ENCODE measurements around the gene CFAP157.

The CFAP157 gene

DNA sequence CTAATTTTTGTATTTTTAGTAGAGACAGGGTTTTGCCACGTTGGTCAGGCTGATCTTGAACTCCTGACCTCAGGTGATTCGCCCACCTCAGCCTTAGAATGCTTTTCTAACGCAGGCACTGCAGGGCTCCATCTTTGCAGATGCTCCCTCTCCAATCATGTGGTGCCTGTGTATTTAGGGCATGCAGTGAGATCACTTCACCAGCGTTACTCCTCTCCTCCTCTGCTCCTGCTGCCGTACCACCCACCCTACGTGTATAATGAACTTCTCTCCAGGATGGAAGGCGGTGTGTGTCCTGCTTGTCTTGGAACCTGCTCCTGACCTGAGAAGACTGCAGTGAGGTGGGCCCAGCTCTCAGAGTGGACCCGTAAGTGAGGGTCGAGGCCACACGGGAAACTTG is 13.6 kb upstream of the CFAP157 start:
- DNase-seq (ENCODE audit: low spot score): no peak

DNA sequence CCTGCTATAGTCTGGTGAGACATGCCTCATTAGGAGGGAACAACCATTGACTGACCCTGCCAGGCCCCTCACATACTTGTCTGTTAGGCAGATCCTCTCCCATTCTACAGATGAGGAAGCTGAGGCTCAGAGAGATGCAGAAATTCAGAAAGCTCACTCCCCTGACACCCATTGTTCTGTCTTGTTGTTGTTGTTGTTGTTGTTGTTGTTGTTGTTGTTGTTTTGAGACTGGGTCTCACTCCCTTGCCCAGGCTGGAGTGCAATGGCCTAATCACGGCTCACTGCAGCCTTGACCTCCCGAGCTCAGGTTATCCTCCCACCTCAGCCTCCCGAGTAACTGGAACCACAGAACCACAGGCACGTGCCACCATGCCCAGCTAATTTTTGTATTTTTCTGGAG is 13.1 kb upstream of the CFAP157 start:
- no peak for DNase-seq (ENCODE audit: low spot score)

DNA sequence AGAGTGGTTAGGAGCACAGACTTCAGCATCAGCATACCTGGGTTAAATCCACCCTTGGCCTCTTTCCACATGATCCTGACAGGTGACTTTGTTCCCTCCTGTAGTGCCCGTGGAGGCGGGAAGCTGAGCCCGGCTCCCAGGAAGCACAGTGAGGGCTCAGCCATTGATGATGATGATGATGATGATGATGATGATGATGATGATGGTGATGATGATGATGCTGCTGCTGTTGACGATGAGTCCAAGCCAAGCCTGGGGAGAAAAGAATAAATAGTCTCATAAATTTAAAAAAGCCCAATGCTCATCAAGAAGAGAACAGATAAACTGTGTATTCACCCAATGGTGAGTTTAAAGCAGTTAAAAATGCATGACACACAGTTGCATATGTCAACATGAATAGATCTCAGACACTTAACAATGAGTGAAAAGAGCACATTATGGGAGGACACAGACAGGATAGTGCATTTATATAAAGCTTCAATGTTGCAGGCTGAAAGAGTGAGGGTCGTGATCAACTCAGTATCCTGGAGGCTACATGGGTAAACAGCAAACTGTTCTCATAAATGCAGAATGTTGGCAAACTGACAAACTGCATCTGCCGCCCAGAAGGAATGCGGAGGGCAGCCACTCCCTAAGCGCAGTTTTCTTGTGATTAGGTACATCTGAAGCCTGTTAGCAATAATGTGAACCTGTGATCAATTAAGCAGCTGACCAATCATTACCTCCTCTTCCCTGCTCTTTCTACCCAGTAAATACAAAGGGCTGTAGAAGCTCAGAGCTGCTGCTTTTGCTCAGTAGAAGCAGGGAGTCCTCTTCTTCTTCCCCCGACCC is 11.7 kb upstream of the CFAP157 start:
- DNase-seq (ENCODE audit: low spot score): no peak

DNA sequence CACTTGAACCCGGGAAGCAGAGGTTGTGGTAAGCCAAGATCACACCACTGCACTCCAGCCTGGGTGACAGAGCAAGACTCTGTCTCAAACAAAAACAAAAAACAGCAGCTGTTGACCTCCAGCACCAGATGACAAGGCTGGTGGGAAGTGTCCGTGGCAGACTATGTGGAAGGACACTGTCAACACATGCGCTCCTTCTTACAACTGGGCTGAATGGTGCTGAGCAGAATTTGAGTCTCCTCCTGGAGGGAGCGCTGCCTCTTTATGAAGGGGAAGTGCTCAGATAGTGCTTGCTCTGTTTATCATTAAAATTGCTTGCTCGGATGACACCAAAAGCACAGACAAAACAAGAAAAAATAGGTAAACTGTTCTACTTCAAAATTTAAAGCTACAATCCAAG is 9.2 kb upstream of the CFAP157 start:
- no peak for DNase-seq (ENCODE audit: low spot score)

GRCh38 chr9:127698386-127698785 is 8.4 kb upstream of the CFAP157 start:
- no peak for DNase-seq (ENCODE audit: low spot score)

GRCh38 chr9:127698985-127699670 is 7.7 kb upstream of the CFAP157 start:
- peak; percentile 98 for DNase-seq (ENCODE audit: low spot score)

DNA sequence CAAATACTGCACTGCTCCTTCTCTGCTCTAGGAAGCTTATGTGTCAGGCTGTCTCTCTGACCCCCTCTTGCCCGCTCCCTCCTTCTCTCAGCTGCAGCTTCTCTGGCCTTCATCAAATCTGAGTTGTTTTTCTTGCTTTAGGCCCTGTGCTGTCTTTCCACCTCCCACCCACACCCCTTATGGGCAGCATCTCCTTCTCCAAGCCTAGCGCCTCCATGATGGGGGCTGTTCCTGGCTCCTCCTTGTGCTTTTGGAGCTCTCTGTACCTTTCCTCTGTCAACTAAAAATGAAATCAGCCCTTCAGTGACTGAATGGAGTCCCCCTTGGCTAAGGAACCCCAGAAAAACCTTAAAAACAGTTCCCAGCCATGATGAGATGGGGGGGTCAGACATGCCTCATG is 6.6 kb upstream of the CFAP157 start:
- no peak for DNase-seq (ENCODE audit: low spot score)

- DNase-seq (ENCODE audit: low spot score): no peak
Observed at GRCh38 chr9:127700594-127701255, 6.1 kb upstream of the CFAP157 start.

DNA sequence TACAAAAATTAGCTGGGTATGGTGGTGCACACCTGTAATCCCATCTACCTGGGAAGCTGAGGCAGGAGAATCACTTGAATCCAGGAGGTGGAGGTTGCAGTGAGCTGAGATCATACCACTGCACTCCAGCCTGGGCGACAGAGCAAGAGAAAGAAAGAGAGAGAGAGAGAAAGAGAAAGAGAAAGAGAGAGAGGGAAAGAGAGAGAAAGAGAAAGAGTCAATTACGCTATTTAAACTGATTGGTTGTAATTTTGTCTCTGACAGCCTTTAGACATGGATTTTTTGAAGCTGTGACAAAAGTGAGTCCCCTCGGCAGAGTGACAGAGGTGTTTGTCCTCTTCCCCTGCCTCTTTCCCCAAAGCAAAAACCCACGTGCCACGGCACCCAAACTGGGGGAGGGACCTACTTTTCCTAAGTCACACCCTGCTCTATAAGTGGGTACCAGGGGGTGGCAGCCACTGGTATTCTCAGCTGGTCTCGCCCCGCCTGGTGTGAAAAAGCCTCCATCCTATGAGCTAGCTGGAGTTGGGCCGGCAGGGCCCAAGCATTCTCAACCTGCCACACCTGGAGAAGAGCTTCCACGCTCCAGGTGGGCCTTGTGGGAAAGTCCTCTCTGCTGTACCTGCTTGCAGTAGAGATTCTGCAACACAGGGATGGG is 3.4 kb upstream of the CFAP157 start:
- DNase-seq (ENCODE audit: low spot score): no peak

GRCh38 chr9:127705577-127706379 is 1.0 kb upstream of the CFAP157 start:
- DNase-seq (ENCODE audit: low spot score): no peak

GRCh38 chr9:127707766-127708165 is 978 bp downstream of the CFAP157 start:
- peak; percentile 51 for DNase-seq (ENCODE audit: low spot score)

DNA sequence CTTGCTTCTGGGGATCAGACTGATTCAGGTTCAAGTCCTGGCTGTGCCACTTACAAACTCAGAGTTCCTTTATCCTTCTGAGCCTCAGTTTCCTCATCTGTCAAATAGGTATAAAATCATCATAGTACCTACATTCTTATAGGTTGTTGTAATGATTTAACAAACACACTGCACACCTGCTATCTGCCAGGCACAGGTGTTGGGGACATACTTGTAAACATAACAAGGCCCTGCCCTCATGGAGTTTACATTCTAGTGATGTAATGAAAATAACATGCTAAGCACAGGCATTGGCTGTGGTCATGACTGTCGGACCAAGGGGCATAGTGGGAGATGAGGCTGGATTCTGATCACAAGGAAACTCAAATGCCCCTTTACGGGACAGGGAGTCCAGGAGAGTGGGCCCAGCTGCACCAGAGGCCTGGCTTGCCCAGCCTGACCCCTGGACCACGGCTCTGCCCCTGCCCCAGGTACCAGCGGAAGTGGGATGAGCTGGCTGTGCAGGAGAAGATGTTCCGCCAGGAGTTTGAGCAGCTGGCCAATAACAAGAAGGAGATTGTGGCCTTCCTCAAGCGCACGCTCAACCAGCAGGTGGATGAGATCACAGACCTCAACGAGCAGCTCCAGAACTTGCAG is 2.3 kb downstream of the CFAP157 start:
- DNase-seq (ENCODE audit: low spot score): no peak

- no peak for DNase-seq (ENCODE audit: low spot score)
Observed at GRCh38 chr9:127710204-127710783, 3.5 kb downstream of the CFAP157 start.

DNA sequence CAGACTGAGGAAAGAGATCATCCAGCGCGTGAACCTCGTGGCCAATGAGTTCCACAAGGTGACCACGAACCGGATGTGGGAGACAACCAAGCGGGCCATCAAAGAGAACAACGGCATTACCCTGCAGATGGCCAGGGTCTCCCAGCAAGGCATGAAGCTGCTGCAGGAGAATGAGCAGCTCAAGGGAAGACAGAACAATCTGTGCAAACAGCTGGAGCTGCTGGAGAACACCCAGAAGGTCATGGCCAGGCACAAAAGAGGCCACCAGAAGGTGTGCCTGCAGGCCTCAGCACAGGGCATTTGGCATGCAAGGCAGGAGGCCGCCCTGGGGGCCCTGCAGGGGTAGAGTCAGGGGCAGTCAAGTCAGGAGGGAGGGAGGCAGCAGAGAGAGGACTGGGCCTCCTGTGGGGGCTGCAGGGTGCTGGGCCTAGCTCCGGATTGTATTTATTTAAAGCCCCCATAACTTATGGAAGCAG is 4.5 kb downstream of the CFAP157 start:
- no peak for DNase-seq (ENCODE audit: low spot score)

DNA sequence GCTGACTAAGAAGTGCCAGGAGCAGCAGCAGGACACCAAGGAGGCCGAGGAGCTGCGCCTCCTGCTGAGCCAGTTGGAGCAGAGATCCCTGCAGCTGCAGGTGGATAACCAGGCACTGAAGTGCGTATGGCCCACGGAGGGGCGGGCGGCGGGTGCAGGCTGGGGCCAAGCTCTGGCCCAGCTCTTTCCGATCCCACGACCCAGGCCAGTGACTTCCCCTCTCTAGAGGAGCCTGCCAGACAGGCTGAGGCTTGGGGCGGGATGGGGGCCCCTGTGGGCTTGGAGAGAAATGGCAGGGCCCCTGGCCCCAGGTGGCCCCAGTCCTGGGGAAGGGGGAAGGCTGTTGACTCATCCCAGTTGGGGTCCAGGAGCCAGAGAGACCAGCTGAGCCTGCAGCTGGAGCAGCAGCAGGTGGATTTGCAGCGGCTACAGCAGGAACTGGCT is 5.1 kb downstream of the CFAP157 start:
- DNase-seq (ENCODE audit: low spot score): no peak

- DNase-seq (ENCODE audit: low spot score): no peak
Observed at GRCh38 chr9:127712371-127712770, 5.6 kb downstream of the CFAP157 start.

DNA sequence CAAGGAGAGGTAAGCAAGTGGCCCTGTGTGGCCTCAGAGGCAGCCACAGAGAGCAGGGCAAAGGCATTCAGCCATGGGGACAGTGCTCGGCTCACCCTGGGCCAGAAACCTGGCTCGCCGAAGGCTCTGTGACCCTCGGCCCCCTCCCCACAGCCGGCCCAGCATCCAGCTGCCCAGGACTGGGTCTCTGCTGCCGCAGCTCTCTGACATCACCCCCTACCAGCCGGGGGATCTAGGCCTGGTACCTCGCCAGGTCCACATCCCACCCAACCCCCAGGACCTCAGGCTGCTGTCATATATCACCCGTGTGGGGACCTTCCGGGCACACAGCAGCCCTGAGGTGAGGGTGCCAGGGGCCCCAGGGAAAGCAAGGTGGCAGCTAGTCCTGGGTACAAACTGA is 6.1 kb downstream of the CFAP157 start:
- no peak for DNase-seq (ENCODE audit: low spot score)

GRCh38 chr9:127714020-127714750 is 7.4 kb downstream of the CFAP157 start:
- DNase-seq (ENCODE audit: low spot score): no peak

DNA sequence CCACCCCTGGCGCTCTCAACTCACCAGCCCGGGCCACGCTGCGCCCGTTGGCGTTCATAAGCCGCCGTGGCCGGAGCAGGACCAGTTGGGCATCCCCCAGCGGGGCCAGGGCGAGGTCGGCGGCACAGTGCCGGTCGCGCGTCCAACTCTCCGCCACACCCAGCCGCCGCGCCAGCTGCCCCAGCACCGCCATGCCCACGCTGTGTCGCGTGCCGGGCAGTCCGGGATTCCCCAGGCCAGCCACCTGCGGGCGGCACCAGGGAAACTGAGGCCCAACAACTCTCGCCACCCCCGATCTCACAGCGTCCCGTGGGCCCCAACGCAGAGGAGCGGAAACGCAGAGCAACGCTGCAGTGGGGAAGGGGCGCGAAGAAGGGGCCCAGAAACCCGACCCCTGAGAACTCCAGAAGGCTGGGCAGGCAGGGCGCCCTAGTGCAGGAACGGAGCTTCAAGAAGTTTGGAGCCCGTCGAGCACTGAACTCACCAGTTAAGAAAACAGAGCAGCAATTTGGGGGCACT is 8.2 kb downstream of the CFAP157 start:
- DNase-seq (ENCODE audit: low spot score): peak; percentile 33
